Smooth muscle cell (in vitro differentiated cells): ENCODE data around the gene RALA. TPM values are rescaled to one million over a fixed set of nuclear protein-coding genes. Genes with fewer than 3 reads are reported as not detected.

ENCODE experiments used
- DNase-seq: peaks from one replicate; lab custom pipeline; 2025; ENCODE audit not compliant: unreplicated experiment; lab: John Stamatoyannopoulos, UW
- H2AFZ ChIP-seq: fragments of 200-600 bp; sonication (generic); 2 replicates; pipeline ENCODE4 v1.6.0; 2016; ENCODE audit warnings: antibody characterized with exemption, low read depth, mild to moderate bottlenecking
- H3F3A ChIP-seq: fragments of 200-600 bp; sonication (generic); 2 replicates; pipeline ENCODE4 v1.6.0; 2017; ENCODE audit warnings: antibody characterized with exemption, low read depth
- H3K27ac ChIP-seq: fragments of 200-600 bp; sonication (generic); 2 replicates; pipeline ENCODE4 v1.5.1; 2016; ENCODE audit warnings: low read depth, mild to moderate bottlenecking
- H3K27me3 ChIP-seq: fragments of 200-600 bp; sonication (generic); 2 replicates; pipeline ENCODE4 v1.6.1; 2016; ENCODE audit warnings: low read depth, mild to moderate bottlenecking
- H3K36me3 ChIP-seq: fragments of 200-600 bp; sonication (generic); 2 replicates; pipeline ENCODE4 v1.5.1; 2016; ENCODE audit warnings: low read depth
- H3K4me1 ChIP-seq: fragments of 200-600 bp; sonication (generic); 2 replicates; pipeline ENCODE4 v1.5.1; 2016; ENCODE audit warnings: low read depth
- H3K4me2 ChIP-seq: fragments of 200-600 bp; sonication (generic); 2 replicates; pipeline ENCODE4 v1.6.0; 2016; ENCODE audit warnings: mild to moderate bottlenecking
- H3K4me3 ChIP-seq: fragments of 200-600 bp; sonication (generic); 2 replicates; pipeline ENCODE4 v1.5.1; 2016; ENCODE audit warnings: mild to moderate bottlenecking
- H3K79me2 ChIP-seq: fragments of 200-600 bp; sonication (generic); 2 replicates; pipeline ENCODE4 v1.6.0; 2016; ENCODE audit warnings: low read depth, mild to moderate bottlenecking
- H3K9ac ChIP-seq: fragments of 200-600 bp; sonication (generic); 2 replicates; pipeline ENCODE4 v1.6.0; 2016; ENCODE audit warnings: low read depth
- H3K9me3 ChIP-seq: fragments of 200-600 bp; sonication (generic); replicated peaks from 2 replicates; pipeline ENCODE4 v1.5.1; 2016; ENCODE audit warnings: low read depth
- H4K20me1 ChIP-seq: fragments of 200-600 bp; sonication (generic); 2 replicates; pipeline ENCODE4 v1.6.0; 2016; ENCODE audit warnings: low read depth
- WGBS: methylation state at CpG from one replicate; pipeline ENCODE4 v1.1.7; 2016; ENCODE audit warnings: low lambda C conversion rate; 5-methylcytosine and 5-hydroxymethylcytosine counted together
- polyA plus RNA-seq: library from polyadenylated mRNA; unstranded; fragments of >200 nt; fragmentation: Nextera tagmentation; extraction: Ambion mirVana; gene quantifications from 2 replicates; pipeline ENCODE4 v1.2.1, GENCODE V29; 2016
- total RNA-seq: library from RNA; depleted of rRNA; stranded (reverse); fragments of >200 nt; gene quantifications from 2 replicates; pipeline ENCODE4 v1.2.3, GENCODE V29; 2014
- TF ChIP-seq, protein P1 (sequence below): fragments of 200-600 bp; sonication (generic); IDR thresholded peaks from 2 replicates; pipeline ENCODE4 v1.5.1; 2017; ENCODE audit warnings: borderline replicate concordance, mild to moderate bottlenecking, antibody characterized with exemption; ENCODE audit not compliant: insufficient read depth, poor library complexity, severe bottlenecking

RALA gene
- total and polyA plus RNA-seq, 2 experiments from 2014 or later = 19.5 to 42.8 TPM

DNA sequence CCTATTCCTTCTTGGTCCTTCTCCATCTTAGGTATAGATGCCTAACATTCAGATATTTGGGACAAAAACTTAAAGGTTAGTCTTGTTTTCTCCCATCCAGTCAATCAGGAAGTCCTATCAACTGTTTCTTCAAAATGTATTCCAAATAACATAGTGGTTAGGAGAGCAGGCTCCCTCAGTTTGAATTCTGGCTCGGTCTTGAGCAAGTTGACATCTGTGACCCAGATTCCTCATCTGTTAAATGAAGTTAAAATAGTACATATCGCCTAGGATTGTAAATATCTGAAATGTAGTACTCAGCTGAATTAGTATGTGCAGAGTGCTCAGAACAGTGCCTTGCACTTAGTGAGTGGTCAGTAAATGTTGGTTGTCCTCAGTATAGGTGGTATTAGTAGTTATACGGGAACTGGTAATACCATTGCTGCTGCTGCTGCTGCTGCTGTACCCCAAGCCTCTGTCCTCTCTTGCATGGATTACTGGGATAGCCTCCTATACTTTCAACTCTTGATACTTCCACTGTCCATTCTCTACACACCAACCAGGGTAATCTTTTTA lies 58.6 kb downstream of the RALA start:
- Histone ChIP-seq H3K27ac (no peak overlapping the region), H3F3A (peaks cover 28% of the 10 kb centered on the region), H3K9me3 (no peaks in the 10 kb centered on the region), H3K4me3 (no peak overlapping the region), H3K36me3 (no peaks in the 10 kb centered on the region), H3K79me2 (peaks cover 50% of the 10 kb centered on the region), H3K4me1 (peaks cover 24% of the 10 kb centered on the region), H2AFZ (no peak overlapping the region), H3K9ac (no peak overlapping the region), H3K27me3 (no peaks in the 10 kb centered on the region), H3K4me2 (no peak overlapping the region), H4K20me1 (peaks cover 70% of the 10 kb centered on the region)
- 91% methylated on average over 3 of the region's 3 CpGs for WGBS
- TF ChIP-seq, protein P1, sequence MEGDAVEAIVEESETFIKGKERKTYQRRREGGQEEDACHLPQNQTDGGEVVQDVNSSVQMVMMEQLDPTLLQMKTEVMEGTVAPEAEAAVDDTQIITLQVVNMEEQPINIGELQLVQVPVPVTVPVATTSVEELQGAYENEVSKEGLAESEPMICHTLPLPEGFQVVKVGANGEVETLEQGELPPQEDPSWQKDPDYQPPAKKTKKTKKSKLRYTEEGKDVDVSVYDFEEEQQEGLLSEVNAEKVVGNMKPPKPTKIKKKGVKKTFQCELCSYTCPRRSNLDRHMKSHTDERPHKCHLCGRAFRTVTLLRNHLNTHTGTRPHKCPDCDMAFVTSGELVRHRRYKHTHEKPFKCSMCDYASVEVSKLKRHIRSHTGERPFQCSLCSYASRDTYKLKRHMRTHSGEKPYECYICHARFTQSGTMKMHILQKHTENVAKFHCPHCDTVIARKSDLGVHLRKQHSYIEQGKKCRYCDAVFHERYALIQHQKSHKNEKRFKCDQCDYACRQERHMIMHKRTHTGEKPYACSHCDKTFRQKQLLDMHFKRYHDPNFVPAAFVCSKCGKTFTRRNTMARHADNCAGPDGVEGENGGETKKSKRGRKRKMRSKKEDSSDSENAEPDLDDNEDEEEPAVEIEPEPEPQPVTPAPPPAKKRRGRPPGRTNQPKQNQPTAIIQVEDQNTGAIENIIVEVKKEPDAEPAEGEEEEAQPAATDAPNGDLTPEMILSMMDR = no peak
- DNase-seq = no peak

DNA sequence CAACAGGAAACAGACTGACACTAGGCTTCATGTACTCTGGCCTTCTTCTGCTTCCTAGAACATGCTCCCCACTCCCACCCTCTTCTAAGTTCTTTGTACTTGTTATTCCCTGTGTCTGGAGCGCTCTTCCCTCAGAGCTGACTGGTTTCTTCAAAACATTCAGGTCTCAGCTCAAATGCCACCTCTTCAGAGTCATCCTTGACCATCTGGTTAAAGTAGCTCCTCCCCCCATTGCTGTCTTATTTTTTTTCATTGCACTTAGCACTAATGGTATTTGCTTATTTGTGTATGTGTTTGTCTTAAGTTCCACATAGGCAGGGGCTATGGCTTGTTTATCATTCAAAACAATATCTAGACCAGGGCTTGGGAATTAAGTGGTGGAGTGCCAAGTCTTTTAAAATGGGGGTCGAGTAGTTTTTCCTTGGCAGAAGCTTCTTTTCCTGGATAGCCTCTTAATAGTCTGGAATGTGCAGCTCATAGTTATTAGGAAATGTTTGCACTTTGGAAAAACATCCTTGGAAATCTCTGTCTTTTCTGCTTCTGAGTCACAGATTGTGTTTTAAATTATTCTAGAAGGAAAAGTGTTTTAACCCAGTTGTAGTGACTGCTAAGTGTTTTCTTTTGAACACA lies 60.0 kb downstream of the RALA start:
- WGBS = 40% methylated on average over 2 of the region's 2 CpGs
- Histone ChIP-seq H3K36me3 (no peaks in the 10 kb centered on the region), H3K27ac (peak overlapping the region; percentile 74), H3K4me1 (peaks cover 23% of the 10 kb centered on the region), H3K27me3 (no peaks in the 10 kb centered on the region), H4K20me1 (peaks cover 66% of the 10 kb centered on the region), H3F3A (peaks cover 28% of the 10 kb centered on the region), H3K79me2 (peaks cover 59% of the 10 kb centered on the region), H3K4me2 (peak overlapping the region; percentile 67), H2AFZ (no peak overlapping the region), H3K9me3 (no peaks in the 10 kb centered on the region), H3K4me3 (no peak overlapping the region), H3K9ac (no peak overlapping the region)
- TF ChIP-seq, protein P1 = no peak
- no peak for DNase-seq

DNA sequence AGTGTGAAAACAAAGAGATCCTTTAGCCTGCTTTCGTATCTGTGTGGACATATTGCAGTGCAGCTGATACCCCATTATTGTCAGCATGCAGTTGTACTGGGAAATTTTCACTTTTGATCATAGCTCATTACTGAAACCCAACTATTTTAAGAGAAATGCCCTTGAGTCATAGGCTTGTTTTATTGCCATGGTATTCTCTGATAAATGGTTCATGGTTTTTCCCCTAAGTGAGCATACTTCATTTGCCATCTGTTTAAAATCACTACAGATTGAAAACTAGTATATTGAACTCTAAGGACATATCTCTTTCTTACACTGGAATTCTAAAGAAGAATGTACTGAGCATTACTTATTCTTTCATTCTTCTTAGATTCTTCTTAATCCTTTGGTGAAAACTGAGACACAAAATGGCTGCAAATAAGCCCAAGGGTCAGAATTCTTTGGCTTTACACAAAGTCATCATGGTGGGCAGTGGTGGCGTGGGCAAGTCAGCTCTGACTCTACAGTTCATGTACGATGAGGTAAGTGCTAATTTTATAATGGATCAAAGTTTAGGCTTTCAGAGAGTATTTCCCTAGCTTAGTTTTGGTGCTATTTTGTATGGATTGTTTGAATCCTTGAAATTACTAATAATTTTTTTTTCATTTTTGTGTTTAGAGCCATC lies 63.0 kb downstream of the RALA start:
- no peak for DNase-seq
- Histone ChIP-seq H3K36me3 (no peaks in the 10 kb centered on the region), H4K20me1 (peaks cover 44% of the 10 kb centered on the region), H3K4me1 (peaks cover 11% of the 10 kb centered on the region), H3K9me3 (no peaks in the 10 kb centered on the region), H3K4me2 (peak overlapping the region; percentile 33), H2AFZ (no peak overlapping the region), H3K27me3 (no peaks in the 10 kb centered on the region), H3K4me3 (no peak overlapping the region), H3K27ac (peak overlapping the region; percentile 89), H3F3A (peaks cover 24% of the 10 kb centered on the region), H3K79me2 (peaks cover 41% of the 10 kb centered on the region), H3K9ac (peak overlapping the region; percentile 52)
- WGBS = 60% methylated on average over 3 of the region's 3 CpGs
- TF ChIP-seq, protein P1 = no peak
